T-helper 1 cell treated with Interleukin-12 subunit alpha and Interleukin-12 subunit beta and Interleukin-4 antibody, amounts not matched to agents 30 μg/mL and 1 μg/mL, for 36 hours (primary cell): ENCODE data around the gene EEIG2.
"Not testable (repeated sequence)": the region's sequence is repeated elsewhere in the genome, so short reads cannot be mapped to it uniquely, and the experiment has no call there.

Source experiments
- H3K27ac Mint-ChIP-seq: one replicate; pipeline ENCODE4 v1.8.0; 2021; ENCODE audit warnings: mild to moderate bottlenecking, mixed read lengths
- H3K27me3 Mint-ChIP-seq: one replicate; pipeline ENCODE4 v1.8.0; 2021; ENCODE audit warnings: low read depth, mixed read lengths
- H3K36me3 Mint-ChIP-seq: one replicate; pipeline ENCODE4 v1.8.0; 2021; ENCODE audit warnings: low read depth, mixed read lengths
- H3K4me1 Mint-ChIP-seq: one replicate; pipeline ENCODE4 v1.8.0; 2021; ENCODE audit warnings: low read depth, mixed read lengths
- H3K4me3 Mint-ChIP-seq: one replicate; pipeline ENCODE4 v1.8.0; 2021; ENCODE audit warnings: mild to moderate bottlenecking, moderate library complexity, mixed read lengths
- H3K9me3 Mint-ChIP-seq: one replicate; pipeline ENCODE4 v1.8.0; 2021; ENCODE audit warnings: mixed read lengths

The EEIG2 gene

DNA sequence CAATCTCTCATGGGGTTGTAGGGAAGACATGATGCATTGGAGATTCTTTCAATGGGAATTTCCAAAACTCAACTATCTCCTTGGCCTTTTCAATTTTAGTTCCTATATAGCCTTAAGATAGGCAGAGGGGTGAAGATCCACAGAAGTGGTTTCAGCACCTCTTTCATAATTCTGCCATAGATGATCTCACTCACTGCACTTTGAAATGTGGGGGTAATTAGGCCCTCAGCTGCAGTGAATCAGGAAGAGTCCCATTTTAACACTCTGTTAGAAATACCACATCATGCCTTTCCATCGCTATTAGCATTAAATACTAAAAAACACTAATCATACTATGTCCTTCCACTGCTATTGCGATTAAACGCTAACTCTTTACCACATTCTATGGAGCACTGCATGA lies 25.1 kb upstream of the EEIG2 start:
- Mint-ChIP-seq H3K27me3 (peaks cover 27% of the 10 kb centered on the region), H3K4me1 (no peaks in the 10 kb centered on the region), H3K36me3 (no peaks in the 10 kb centered on the region), H3K9me3 (no peaks in the 10 kb centered on the region), H3K27ac (no peak overlapping the region), H3K4me3 (no peak overlapping the region)

DNA sequence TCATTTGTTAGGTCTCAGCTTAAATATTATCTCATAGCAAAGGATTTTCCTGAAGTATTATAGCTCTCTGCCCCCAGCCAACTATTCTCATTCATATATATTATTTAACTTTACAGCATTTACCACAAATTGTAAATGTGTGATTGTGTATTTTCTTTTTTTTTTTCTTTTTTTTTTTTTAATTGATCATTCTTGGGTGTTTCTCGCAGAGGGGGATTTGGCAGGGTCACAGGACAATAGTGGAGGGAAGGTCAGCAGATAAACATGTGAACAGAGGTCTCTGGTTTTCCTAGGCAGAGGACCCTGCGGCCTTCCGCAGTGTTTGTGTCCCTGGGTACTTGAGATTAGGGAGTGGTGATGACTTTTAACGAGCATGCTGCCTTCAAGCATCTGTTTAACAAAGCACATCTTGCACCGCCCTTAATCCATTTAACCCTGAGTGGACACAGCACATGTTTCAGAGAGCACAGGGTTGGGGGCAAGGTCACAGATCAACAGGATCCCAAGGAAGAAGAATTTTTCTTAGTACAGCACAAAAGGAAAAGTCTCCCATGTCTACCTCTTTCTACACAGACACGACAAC lies 24.5 kb upstream of the EEIG2 start:
- not testable (repeated sequence) for H3K36me3 Mint-ChIP-seq, H3K27ac Mint-ChIP-seq, H3K4me3 Mint-ChIP-seq, H3K9me3 Mint-ChIP-seq, H3K4me1 Mint-ChIP-seq
- peaks cover 22% of the 10 kb centered on the region for H3K27me3 Mint-ChIP-seq

GRCh38 chr1:108536021-108536420 lies 23.9 kb upstream of the EEIG2 start:
- peaks cover 22% of the 10 kb centered on the region for H3K27me3 Mint-ChIP-seq
- not testable (repeated sequence) for H3K9me3 Mint-ChIP-seq, H3K4me3 Mint-ChIP-seq

DNA sequence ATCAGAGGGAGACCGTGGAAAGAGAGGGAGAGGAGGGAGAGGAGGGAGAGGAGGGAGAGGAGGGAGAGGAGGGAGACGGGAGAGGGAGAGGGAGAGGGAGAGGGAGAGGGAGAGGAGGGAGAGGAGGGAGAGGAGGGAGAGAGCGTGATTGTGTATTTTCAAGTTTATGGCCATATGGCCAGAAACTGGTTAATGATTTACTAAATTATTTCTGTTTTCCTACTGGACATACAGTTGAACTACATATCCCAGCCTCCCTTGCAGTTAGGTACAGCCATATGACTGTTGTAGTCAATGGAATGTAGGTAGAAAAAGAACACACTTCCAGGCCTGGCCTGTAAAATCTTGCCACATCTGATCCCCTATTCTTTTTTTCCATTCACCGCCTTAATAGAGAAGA lies 23.1 kb upstream of the EEIG2 start:
- not testable (repeated sequence) for H3K4me1 Mint-ChIP-seq, H3K4me3 Mint-ChIP-seq, H3K9me3 Mint-ChIP-seq, H3K36me3 Mint-ChIP-seq, H3K27ac Mint-ChIP-seq
- peaks cover 22% of the 10 kb centered on the region for H3K27me3 Mint-ChIP-seq

More at GRCh38 chr1:108536021-108536420, 23.9 kb upstream of the EEIG2 start:
- H3K36me3 Mint-ChIP-seq, H3K27ac Mint-ChIP-seq, H3K4me1 Mint-ChIP-seq: not testable (repeated sequence)

- H3K4me3 Mint-ChIP-seq, result no peak overlapping the region
- no peak overlapping the region for H3K27ac Mint-ChIP-seq
- no peaks in the 10 kb centered on the region for H3K9me3 Mint-ChIP-seq
- H3K36me3 Mint-ChIP-seq, result no peaks in the 10 kb centered on the region
- H3K4me1 Mint-ChIP-seq, result no peaks in the 10 kb centered on the region
- H3K27me3 Mint-ChIP-seq, result peaks cover 22% of the 10 kb centered on the region
Observed at GRCh38 chr1:108537976-108538375, 21.9 kb upstream of the EEIG2 start.

- no peaks in the 10 kb centered on the region for H3K36me3 Mint-ChIP-seq
Observed at GRCh38 chr1:108540977-108541376, 18.9 kb upstream of the EEIG2 start.

GRCh38 chr1:108541861-108542260 lies 18.0 kb upstream of the EEIG2 start:
- Mint-ChIP-seq H3K36me3 (no peaks in the 10 kb centered on the region), H3K4me1 (no peaks in the 10 kb centered on the region), H3K27me3 (peaks cover 47% of the 10 kb centered on the region), H3K4me3 (no peak overlapping the region), H3K27ac (no peak overlapping the region), H3K9me3 (no peaks in the 10 kb centered on the region)

More at GRCh38 chr1:108540977-108541376, 18.9 kb upstream of the EEIG2 start:
- H3K4me3 Mint-ChIP-seq, result no peak overlapping the region
- H3K27ac Mint-ChIP-seq, result no peak overlapping the region
- H3K9me3 Mint-ChIP-seq, result no peaks in the 10 kb centered on the region
- no peaks in the 10 kb centered on the region for H3K4me1 Mint-ChIP-seq
- peaks cover 43% of the 10 kb centered on the region for H3K27me3 Mint-ChIP-seq

GRCh38 chr1:108547493-108547892 lies 12.4 kb upstream of the EEIG2 start:
- not testable (repeated sequence) for H3K4me3 Mint-ChIP-seq, H3K9me3 Mint-ChIP-seq, H3K27ac Mint-ChIP-seq, H3K36me3 Mint-ChIP-seq, H3K4me1 Mint-ChIP-seq
- peaks cover 34% of the 10 kb centered on the region for H3K27me3 Mint-ChIP-seq

GRCh38 chr1:108551137-108551862 lies 8.6 kb upstream of the EEIG2 start:
- Mint-ChIP-seq H3K4me3 (no peak overlapping the region), H3K9me3 (no peaks in the 10 kb centered on the region), H3K27ac (no peak overlapping the region), H3K27me3 (peaks cover 28% of the 10 kb centered on the region), H3K4me1 (peaks cover 1% of the 10 kb centered on the region), H3K36me3 (no peaks in the 10 kb centered on the region)

- Mint-ChIP-seq H3K36me3 (no peaks in the 10 kb centered on the region), H3K27ac (no peak overlapping the region), H3K27me3 (peaks cover 25% of the 10 kb centered on the region), H3K4me1 (peaks cover 1% of the 10 kb centered on the region), H3K4me3 (no peak overlapping the region), H3K9me3 (no peaks in the 10 kb centered on the region)
Observed at GRCh38 chr1:108553905-108554304, 6.0 kb upstream of the EEIG2 start.

- H3K9me3 Mint-ChIP-seq, result no peaks in the 10 kb centered on the region
- H3K27ac Mint-ChIP-seq, result no peak overlapping the region
- H3K4me3 Mint-ChIP-seq, result no peak overlapping the region
- H3K4me1 Mint-ChIP-seq, result peaks cover 4% of the 10 kb centered on the region
- no peaks in the 10 kb centered on the region for H3K36me3 Mint-ChIP-seq
- peaks cover 19% of the 10 kb centered on the region for H3K27me3 Mint-ChIP-seq
Observed at GRCh38 chr1:108554682-108555427, 5.0 kb upstream of the EEIG2 start.

- H3K4me1 Mint-ChIP-seq, result peaks cover 11% of the 10 kb centered on the region
- no peaks in the 10 kb centered on the region for H3K9me3 Mint-ChIP-seq
- no peaks in the 10 kb centered on the region for H3K36me3 Mint-ChIP-seq
- peaks cover 19% of the 10 kb centered on the region for H3K27me3 Mint-ChIP-seq
- H3K27ac Mint-ChIP-seq, result no peak overlapping the region
- no peak overlapping the region for H3K4me3 Mint-ChIP-seq
Observed at GRCh38 chr1:108556066-108556465, 3.8 kb upstream of the EEIG2 start.

DNA sequence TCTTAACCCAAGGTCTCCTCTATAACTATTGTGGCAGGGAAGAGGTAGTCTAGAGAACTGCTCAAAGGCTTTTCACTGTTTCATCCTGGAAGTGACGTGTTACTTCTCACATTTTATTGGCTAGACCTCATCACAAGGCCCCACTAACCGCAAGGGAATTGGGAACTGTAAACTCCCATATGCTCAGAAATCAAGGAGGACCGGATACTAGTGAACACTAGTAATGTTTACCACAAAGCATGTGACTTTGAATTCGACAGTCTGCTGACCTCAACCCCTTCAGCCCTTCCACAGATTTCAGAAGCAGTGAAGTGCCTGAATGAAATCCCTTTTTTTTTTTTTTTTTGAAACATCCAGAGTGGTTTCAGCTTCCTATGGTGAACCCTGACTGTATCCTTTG lies 3.4 kb upstream of the EEIG2 start:
- Mint-ChIP-seq H3K27ac (no peak overlapping the region), H3K27me3 (peaks cover 19% of the 10 kb centered on the region), H3K4me3 (no peak overlapping the region), H3K9me3 (no peaks in the 10 kb centered on the region), H3K4me1 (peaks cover 11% of the 10 kb centered on the region), H3K36me3 (no peaks in the 10 kb centered on the region)

DNA sequence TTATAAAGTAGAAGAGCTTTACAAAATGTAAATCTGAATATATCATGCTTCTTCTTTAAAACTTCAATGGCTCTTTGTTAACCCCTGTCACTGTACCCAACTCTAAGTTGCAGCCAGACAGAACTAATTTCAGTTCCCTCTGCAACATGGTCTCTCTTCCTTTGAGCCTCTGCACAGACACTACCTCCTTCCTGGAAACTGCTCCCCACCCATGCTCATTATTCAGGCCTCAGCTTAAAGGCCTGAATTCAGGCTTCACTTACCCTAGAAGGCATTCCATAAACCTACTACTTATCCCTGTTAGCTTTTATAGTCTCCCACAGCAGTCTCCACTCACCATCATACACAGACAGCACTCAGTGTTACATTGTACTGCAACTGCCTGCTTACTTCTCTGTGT lies 2.6 kb upstream of the EEIG2 start:
- H3K9me3 Mint-ChIP-seq, result no peaks in the 10 kb centered on the region

More for the DNA sequence above, 2.6 kb upstream of the EEIG2 start:
- H3K36me3 Mint-ChIP-seq, result no peaks in the 10 kb centered on the region
- peaks cover 19% of the 10 kb centered on the region for H3K27me3 Mint-ChIP-seq
- H3K4me1 Mint-ChIP-seq, result peaks cover 11% of the 10 kb centered on the region
- no peak overlapping the region for H3K27ac Mint-ChIP-seq
- no peak overlapping the region for H3K4me3 Mint-ChIP-seq
